Loucy (cell line): ENCODE results near the gene ACSBG1.

Experiments
- H2AFZ ChIP-seq: fragments of 200-600 bp; sonication (generic); 2 replicates; pipeline ENCODE4 v1.6.0; 2016; ENCODE audit warnings: antibody characterized with exemption, mild to moderate bottlenecking, low read length, moderate library complexity
- H3F3A ChIP-seq: fragments of 200-600 bp; 2 replicates; pipeline ENCODE4 v1.6.0; 2016; ENCODE audit warnings: antibody characterized with exemption, low read depth, mild to moderate bottlenecking
- H3K27me3 ChIP-seq: fragments of 200-600 bp; sonication (generic); 2 replicates; pipeline ENCODE4 v1.6.1; 2014; ENCODE audit warnings: low read length, mild to moderate bottlenecking; ENCODE audit not compliant: insufficient read depth, poor library complexity, severe bottlenecking
- H3K36me3 ChIP-seq: fragments of 200-600 bp; sonication (generic); 2 replicates; pipeline ENCODE4 v1.6.1; 2016; ENCODE audit warnings: low read length; ENCODE audit not compliant: insufficient read depth
- H3K4me1 ChIP-seq: fragments of 200-600 bp; sonication (generic); 2 replicates; pipeline ENCODE4 v1.5.1; 2014; ENCODE audit warnings: low read length, mild to moderate bottlenecking; ENCODE audit not compliant: insufficient read depth, poor library complexity, severe bottlenecking
- H3K4me2 ChIP-seq: fragments of 200-600 bp; sonication (generic); 2 replicates; pipeline ENCODE4 v1.6.0; 2014; ENCODE audit warnings: antibody characterized with exemption, low read length, low read depth, mild to moderate bottlenecking; ENCODE audit not compliant: poor library complexity, severe bottlenecking
- H3K4me3 ChIP-seq: fragments of 200-600 bp; sonication (generic); 2 replicates; pipeline ENCODE4 v1.5.1; 2014; ENCODE audit warnings: low read length, mild to moderate bottlenecking, mixed read lengths; ENCODE audit not compliant: poor library complexity, severe bottlenecking
- H3K79me2 ChIP-seq: fragments of 200-600 bp; sonication (generic); 2 replicates; pipeline ENCODE4 v1.6.1; 2014; ENCODE audit warnings: low read length; ENCODE audit not compliant: insufficient read depth
- H3K9ac ChIP-seq: fragments of 200-600 bp; sonication (generic); 2 replicates; pipeline ENCODE4 v1.6.0; 2014; ENCODE audit warnings: mild to moderate bottlenecking, low read depth, low read length, moderate library complexity; ENCODE audit not compliant: poor library complexity, severe bottlenecking
- H3K9me2 ChIP-seq: fragments of 200-600 bp; sonication (generic); replicated peaks from 2 replicates; pipeline ENCODE4 v1.6.1; 2016; ENCODE audit warnings: low read depth, low read length, mixed read lengths
- H3K9me3 ChIP-seq: fragments of 200-600 bp; sonication (generic); 2 replicates; pipeline ENCODE4 v1.6.1; 2014; ENCODE audit warnings: mild to moderate bottlenecking, antibody characterized with exemption, low read length, low read depth; ENCODE audit not compliant: insufficient read depth
- H4K20me1 ChIP-seq: fragments of 200-600 bp; sonication (generic); 2 replicates; pipeline ENCODE4 v1.6.0; 2014; ENCODE audit warnings: antibody characterized with exemption, low read length, mild to moderate bottlenecking; ENCODE audit not compliant: insufficient read depth, poor library complexity, severe bottlenecking
- CTCF ChIP-seq: fragments of 200-600 bp; sonication (generic); conservative IDR thresholded peaks from 2 replicates; pipeline ENCODE4 v1.5.1; 2014; ENCODE audit warnings: mild to moderate bottlenecking, antibody characterized with exemption, low read length
- EZH2phosphoT487 ChIP-seq: fragments of 200-600 bp; IDR thresholded peaks from 2 replicates; pipeline ENCODE4 v1.6.1; 2018; ENCODE audit warnings: antibody characterized with exemption, mild to moderate bottlenecking, moderate library complexity, borderline replicate concordance

ACSBG1 gene

GRCh38 chr15:78210349-78210717 lies 24.0 kb downstream of the ACSBG1 start:
- TF ChIP-seq EZH2phosphoT487: no peak
- TF ChIP-seq CTCF: no peak
- Histone ChIP-seq H3K9me3 (no peaks in the 10 kb centered on the region), H3K36me3 (no peaks in the 10 kb centered on the region), H3K9ac (no peak overlapping the region), H3K4me1 (no peaks in the 10 kb centered on the region), H4K20me1 (no peaks in the 10 kb centered on the region), H3F3A (no peaks in the 10 kb centered on the region), H3K4me3 (no peak overlapping the region), H3K79me2 (no peaks in the 10 kb centered on the region), H3K9me2 (no peaks in the 10 kb centered on the region), H2AFZ (no peak overlapping the region), H3K27me3 (no peaks in the 10 kb centered on the region), H3K4me2 (no peak overlapping the region)

DNA sequence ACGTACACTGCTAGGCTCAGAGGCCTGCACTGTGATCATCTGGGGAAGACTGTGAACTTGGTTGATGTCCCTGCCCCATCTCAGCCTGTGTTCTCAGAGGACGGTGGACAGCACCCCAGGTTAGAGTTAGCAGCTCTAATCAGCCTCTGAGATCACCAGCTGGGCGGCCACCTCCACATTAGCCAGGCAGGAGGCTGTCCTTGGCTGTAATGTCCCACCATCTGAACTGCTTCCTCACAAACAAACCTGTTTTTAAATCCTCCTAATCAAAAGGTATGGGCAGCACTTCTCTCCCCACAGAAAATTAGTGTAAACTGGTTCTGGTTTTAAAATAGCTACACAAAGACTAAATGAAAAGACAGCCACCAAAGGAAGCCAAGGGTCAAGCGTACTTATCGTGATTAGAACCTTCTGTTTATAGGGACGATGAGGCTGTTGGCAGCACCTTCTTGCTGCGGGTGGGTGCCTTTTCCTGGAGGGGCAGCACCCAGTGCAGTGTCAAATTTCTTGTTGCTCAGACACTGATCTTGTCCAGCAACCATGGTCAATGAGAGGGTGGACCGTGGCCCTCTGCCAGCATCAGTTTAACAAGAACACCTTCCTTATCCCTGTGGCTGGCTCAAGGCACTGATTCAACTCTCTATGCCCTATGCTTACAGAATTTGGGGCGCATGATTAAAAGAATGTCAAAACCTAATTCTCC lies 24.6 kb downstream of the ACSBG1 start:
- no peaks in the 10 kb centered on the region for H4K20me1 ChIP-seq
- H3K79me2 ChIP-seq: no peaks in the 10 kb centered on the region
- H3K36me3 ChIP-seq: no peaks in the 10 kb centered on the region
- no peak overlapping the region for H3K4me3 ChIP-seq
- H3K4me1 ChIP-seq: no peaks in the 10 kb centered on the region
- no peak overlapping the region for H3K9ac ChIP-seq
- no peaks in the 10 kb centered on the region for H3F3A ChIP-seq
- TF ChIP-seq EZH2phosphoT487 (no peak), CTCF (no peak)
- no peak overlapping the region for H3K4me2 ChIP-seq
- H2AFZ ChIP-seq: no peak overlapping the region
- no peaks in the 10 kb centered on the region for H3K27me3 ChIP-seq
- H3K9me2 ChIP-seq: no peaks in the 10 kb centered on the region
- H3K9me3 ChIP-seq: no peaks in the 10 kb centered on the region

DNA sequence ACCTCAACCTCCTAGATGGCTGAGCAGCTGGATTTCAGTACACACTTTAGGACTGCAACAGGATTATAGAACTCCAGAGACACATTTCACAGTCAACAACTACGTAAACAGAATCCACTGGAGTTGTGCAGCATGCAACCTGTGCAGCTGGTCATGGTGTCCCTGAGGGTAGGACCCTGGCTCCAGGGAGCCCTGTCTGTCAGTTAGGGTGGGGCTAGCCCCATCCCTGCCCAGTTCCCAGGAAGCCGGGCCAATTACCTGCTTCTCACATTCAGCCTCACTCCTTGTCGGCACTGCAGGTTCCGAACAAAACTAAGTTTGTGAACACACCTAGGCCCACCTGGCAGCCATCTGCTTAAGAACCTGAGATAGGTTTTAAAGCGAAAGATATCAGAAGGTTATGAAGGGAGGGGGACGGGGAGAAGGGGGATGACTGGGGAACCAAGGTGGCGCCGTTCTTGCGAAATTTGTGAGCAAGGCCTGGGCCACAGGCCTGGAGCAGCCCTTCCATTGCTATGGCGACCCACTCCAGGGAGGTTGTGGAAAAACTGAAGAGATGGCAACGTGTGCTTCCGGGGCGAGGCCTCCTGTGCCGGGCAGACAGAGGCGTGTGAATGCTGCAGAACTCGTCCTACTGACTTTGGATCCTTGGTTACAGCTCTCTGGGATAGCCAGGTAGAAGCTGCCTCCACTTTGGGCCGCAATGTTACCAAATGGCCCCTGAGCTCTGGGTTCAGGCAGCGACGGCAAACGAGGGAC lies 25.3 kb downstream of the ACSBG1 start:
- Histone ChIP-seq H3K27me3 (no peaks in the 10 kb centered on the region), H3K9ac (no peak overlapping the region), H2AFZ (no peak overlapping the region), H3K4me2 (no peak overlapping the region), H3F3A (no peaks in the 10 kb centered on the region), H3K4me3 (no peak overlapping the region), H3K4me1 (no peaks in the 10 kb centered on the region), H3K36me3 (no peaks in the 10 kb centered on the region), H3K9me2 (no peaks in the 10 kb centered on the region), H3K9me3 (no peaks in the 10 kb centered on the region), H4K20me1 (no peaks in the 10 kb centered on the region), H3K79me2 (no peaks in the 10 kb centered on the region)
- TF ChIP-seq CTCF (no peak), EZH2phosphoT487 (no peak)
